Fibroblast of skin of left biceps (primary cell): Measurements from ENCODE around the gene WAC.

ENCODE experiments used
- DNase-seq, 2 experiments: peaks; one replicate each; pipeline ENCODE4 v3.0.0-alpha.2; 2013; ENCODE audit warnings: low read depth in 2 of 2

The WAC gene

DNA sequence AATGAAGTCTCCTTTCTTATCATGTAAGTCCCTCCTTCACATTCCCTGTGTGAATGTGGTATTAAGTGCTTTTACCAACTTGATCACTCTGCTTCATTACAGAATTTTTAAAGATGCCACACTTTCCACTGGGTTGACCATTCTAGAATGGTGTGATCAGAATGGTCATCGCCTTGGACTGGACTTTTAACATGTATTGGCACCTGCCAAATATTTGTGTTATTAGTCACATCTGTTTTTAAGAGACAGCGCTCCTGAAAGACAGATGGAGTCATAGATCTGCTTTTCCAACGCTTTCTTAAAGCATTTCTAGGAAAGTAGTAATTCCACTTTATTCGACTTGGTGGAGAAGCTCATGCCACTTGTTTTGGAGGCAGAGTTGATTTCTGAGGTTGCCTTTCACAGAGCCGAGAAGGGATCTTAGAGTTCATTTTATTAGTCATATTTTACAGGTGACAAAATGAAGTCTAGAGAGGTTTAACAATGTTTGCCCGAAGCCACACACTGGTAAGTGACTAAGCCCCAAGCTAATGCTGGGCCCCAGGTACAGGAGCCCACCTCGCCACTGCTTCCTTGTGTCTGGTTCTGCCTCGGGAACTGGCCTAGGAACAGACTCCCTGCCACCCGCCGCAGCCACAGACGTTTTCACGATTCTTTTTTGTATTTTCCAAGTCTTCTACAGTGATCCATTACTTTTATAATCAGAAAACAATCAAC lies 134.0 kb downstream of the WAC start:
- DNase-seq, result no peak

GRCh38 chr10:28668363-28669226 lies 135.7 kb downstream of the WAC start:
- DNase-seq, result no peak

DNA sequence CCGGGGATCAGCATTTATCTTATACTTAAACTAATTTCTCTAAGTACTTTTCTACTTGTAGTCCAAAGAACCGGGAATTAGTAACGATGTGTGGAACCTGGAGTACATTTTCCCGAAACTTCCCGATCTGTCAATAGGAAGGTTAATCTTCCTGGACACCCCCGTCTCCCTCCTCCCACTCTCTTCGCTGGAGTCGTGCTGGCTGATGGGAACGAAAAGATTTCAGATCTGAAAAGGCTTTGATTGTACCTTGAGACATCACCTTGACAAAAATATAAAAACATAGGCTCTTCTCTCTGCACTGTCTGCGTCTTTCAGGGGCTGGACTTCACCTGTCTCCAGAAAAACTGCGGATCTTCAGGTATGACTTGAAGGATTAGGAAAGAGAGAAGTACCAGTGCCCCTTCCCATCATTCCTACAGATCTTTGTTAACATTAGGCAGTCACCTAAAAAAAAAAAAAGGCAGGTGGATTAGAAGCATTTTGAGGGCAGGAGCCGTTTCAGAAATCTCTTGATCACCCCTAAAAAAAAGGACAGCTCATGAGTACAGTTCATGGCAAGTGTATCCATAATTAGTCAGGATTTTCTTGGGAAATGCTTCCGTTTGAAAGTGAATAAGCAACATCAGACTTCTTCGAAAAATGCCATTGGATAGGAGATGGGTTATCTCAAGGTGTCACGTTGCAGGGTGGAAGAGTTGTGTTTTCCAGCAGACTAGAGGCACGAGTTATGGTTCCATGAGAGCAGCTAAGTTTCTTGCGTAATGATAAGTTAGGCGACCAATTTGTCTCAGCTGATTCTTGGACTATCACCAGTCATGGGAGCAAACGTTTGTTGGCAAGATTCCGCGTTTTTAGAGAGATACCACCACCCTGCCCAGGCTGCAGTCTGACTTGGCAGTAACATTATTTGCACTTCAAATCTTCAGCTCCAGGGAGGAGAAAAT lies 136.6 kb downstream of the WAC start:
- no peak for DNase-seq
